Measurements from ENCODE around the gene FARP2.
"Not testable (repeated sequence)": the region's sequence is repeated elsewhere in the genome, so short reads cannot be mapped to it uniquely, and the experiment has no call there.

Gene FARP2

GRCh38 chr2:241505086-241505780, 149.1 kb downstream of the FARP2 start:
- no peak for DNase-seq (ENCODE audit: low read depth)

GRCh38 chr2:241505781-241506201, 149.7 kb downstream of the FARP2 start:
- DNase-seq (ENCODE audit: low read depth), result no peak

GRCh38 chr2:241506317-241506716, 150.2 kb downstream of the FARP2 start:
- DNase-seq (ENCODE audit: low read depth), result not testable (repeated sequence)

- no peak for DNase-seq (ENCODE audit: low read depth)
Observed at GRCh38 chr2:241506793-241507429, 150.8 kb downstream of the FARP2 start.

GRCh38 chr2:241507430-241508239, 151.6 kb downstream of the FARP2 start:
- peak; percentile 27 for DNase-seq (ENCODE audit: low read depth)

- DNase-seq (ENCODE audit: low read depth), result peak; percentile 95
Observed at GRCh38 chr2:241508240-241509154, 152.4 kb downstream of the FARP2 start, which contains the start of gene STK25. STK25 (minus strand) TSS chr2:241508584; CDS start chr2:241508035, 549 bp downstream.

- DNase-seq (ENCODE audit: low read depth), result no peak
Observed at GRCh38 chr2:241509155-241509784, 153.2 kb downstream of the FARP2 start.

GRCh38 chr2:241511091-241511741, 155.1 kb downstream of the FARP2 start:
- DNase-seq (ENCODE audit: low read depth), result no peak

- DNase-seq (ENCODE audit: low read depth), result no peak
Observed at GRCh38 chr2:241514553-241514952, 158.5 kb downstream of the FARP2 start.

GRCh38 chr2:241514986-241515737, 159.1 kb downstream of the FARP2 start:
- DNase-seq (ENCODE audit: low read depth), result no peak

GRCh38 chr2:241516520-241516965, 160.5 kb downstream of the FARP2 start:
- no peak for DNase-seq (ENCODE audit: low read depth)

GRCh38 chr2:241517297-241517696, 161.2 kb downstream of the FARP2 start:
- DNase-seq (ENCODE audit: low read depth), result no peak

GRCh38 chr2:241519669-241520068, 163.6 kb downstream of the FARP2 start:
- DNase-seq (ENCODE audit: low read depth), result no peak

- DNase-seq (ENCODE audit: low read depth), result no peak
Observed at GRCh38 chr2:241522477-241522876, 166.4 kb downstream of the FARP2 start.

- not testable (repeated sequence) for DNase-seq (ENCODE audit: low read depth)
Observed at GRCh38 chr2:241525818-241526780, 170.0 kb downstream of the FARP2 start.

GRCh38 chr2:241530571-241530970, 174.5 kb downstream of the FARP2 start:
- no peak for DNase-seq (ENCODE audit: low read depth)

GRCh38 chr2:241531161-241531722, 175.2 kb downstream of the FARP2 start:
- DNase-seq (ENCODE audit: low read depth), result no peak

- no peak for DNase-seq (ENCODE audit: low read depth)
Observed at GRCh38 chr2:241532168-241532567, 176.1 kb downstream of the FARP2 start.

Measured in CMK (cell line).